ENCODE data around the gene AGFG2.

AGFG2 gene

GRCh38 chr7:100614308-100614861 is 75.4 kb downstream of the AGFG2 start:
- DNase-seq, result no peak
